Activated gamma-delta T cell treated with Interleukin-2 at 50 U/mL for 16 hours (primary cell): Measurements from ENCODE around the gene OXER1.

ENCODE experiments used
- DNase-seq: peaks from one replicate; pipeline ENCODE4 v3.0.0-alpha.2; 2020

Gene OXER1

GRCh38 chr2:42793334-42794270 is 29.7 kb upstream of the OXER1 start:
- no peak for DNase-seq

DNA sequence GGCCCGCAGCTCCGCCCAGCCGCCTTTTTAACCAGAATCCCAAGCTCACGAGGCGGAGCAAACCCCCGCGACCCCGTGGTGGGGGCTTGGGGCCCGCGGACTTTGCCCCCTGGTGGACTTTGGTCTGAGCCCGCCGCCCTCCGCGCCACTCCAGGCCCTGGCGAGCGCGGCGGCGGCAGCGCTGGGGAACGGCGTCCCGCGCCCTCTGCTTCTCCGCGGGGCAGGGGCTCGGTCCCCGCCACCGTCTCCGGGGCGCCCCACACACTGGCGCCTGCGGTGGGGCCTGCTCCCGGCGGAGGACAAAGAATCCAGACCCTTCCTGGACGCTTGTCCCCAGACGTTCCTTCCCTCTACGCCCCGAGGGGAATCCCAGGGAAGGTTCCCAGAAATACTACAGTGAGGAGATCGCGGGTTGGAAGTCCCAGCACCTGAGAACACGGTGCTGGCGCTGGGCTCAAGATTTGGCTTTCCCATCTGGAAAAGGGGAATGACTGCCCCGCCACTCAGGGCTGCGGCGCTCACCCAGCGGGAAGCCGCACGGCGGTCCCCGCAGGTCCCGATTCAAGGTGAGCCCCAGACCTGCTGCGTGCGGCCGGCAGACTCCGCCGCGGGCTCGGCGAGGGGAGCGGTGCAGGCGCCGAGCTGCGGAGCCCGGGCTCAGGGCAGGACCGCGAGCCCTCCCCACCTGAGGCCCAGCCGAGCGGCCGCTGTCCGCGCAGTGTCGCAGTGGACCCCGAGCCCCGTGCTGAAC is 28.8 kb upstream of the OXER1 start, which contains the start of gene HAAO:
TSS of gene HAAO (minus strand) at position 1 of the 751 bp plus-strand sequence. CDS start 47 bp downstream, outside the sequence.
- DNase-seq = no peak

- no peak for DNase-seq
Observed at GRCh38 chr2:42792087-42792582, 28.2 kb upstream of the OXER1 start.

DNA sequence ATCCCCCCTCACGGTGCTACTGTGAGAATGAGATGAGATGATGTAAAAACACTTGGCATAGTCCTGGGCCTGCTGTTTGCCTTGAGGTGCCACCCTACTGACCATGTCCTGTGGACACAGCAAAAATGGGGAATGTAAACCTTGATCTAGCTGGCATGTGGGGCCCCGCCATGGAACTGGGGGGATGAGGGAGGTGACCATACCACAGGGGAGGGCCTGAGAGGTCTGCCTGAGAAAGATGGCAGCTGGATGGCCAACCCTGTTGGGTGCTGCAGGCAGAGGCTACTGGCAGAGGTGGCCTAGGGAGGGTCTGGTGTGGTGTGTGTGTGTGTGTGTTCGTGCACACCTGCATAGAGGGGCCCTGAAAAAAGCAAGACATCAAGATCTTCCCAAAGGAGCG is 27.7 kb upstream of the OXER1 start:
- DNase-seq = no peak

- DNase-seq = no peak
Observed at GRCh38 chr2:42789751-42790150, 25.8 kb upstream of the OXER1 start.

- DNase-seq = no peak
Observed at GRCh38 chr2:42788882-42789281, 24.9 kb upstream of the OXER1 start.

DNA sequence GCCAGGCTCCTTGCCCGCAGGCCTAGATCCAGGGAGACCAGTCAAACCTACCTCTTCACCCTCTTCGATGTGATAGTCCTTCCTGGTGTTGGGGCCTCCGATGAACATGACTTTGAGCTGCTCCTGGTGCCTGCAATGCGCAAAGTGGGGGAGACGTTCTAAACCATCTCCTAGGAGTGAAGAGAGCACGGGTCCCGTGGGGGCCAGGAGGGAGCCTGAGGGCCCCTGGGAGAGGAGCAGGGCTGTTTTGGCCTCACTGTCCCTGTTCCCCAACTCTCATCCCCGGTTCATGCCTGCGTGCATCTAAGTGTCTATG is 24.5 kb upstream of the OXER1 start:
- DNase-seq = no peak

DNA sequence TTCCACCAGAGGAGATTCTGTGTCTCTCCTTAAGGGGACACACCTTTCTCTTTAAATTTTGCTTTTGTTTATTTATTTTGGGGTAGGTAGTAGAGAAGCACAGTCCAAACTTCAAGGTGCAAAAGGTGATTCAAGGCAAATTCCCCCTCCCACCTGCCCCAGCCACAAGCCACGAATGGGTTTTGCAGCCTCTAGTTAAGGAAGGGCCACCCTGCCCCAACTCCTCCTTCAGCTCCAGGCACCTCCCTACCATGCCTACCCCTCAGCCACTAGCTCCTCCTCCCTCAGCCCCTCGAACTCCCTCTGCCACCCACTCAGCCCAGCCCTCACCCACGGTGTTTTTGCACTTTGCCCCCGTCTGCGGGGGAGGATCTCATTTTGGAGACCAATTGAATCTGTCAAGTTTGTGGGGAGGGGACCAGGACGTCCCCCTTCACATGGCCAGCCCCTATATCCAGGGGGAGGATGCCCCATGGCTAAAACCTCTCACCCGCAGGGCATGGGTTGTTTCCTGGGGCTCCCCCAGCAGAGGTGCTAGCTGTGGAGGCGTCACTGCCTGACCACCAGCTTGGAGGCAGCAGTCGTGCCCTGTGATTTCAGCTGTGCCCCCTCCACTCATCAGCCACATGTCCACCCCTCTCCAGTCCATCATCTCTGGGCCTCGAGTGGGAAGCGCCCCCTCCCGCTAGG is 24.0 kb upstream of the OXER1 start:
- no peak for DNase-seq

DNA sequence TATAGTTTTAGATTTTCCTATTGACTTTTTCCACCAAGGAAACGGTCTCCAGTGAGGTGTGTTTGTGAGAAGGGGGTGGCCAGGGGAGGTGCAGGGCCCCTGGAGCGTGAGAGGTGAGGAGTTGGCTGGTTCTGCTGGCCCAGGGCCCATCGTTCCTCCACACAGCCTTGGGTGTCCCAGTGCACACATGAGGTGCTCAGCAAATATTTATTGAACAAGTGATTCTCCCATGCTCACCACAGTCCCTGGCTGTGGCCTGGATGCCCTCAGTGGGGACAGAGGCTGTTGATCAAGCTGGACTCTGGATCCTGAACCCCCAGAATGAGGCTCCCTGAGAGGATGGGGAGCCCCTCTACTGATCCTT is 23.5 kb upstream of the OXER1 start:
- no peak for DNase-seq

DNA sequence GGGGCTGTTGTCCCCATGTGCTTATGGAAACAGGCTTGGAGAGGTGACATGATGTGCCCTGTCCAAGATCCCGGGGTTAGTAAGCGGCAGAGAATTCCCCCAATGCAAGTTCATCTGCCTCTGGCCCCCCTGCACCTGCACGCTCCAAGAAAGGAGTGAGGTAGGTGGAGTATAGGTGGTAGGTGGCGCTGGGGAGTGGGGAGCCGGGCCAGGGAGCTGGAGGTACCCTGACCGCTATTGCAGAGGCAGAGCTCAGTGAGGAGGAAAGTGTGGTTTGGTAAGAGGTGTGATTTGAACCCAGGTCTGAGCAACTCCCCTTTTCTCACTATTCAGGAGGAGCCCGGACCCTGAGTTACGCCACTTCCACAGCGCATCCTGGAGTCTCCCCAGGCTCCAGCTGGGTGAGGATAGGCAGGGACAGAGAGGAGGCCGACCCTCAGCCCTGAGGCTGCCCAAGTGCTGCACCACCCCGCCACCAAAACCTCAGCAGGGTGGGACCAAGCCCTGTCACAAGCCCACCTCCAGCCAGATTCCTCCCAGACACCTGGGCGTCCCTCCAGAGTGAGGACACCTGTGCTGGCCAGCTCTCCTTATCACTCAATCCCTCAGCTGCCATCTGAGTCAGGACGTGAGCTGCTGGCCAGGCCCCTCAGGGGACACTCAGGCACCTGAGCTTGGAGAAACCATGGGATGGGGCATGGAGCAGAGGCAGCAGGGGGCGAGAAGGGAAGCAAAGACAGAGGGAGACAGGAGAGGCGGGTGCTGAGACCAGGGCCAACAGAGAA is 22.8 kb upstream of the OXER1 start:
- DNase-seq = no peak

GRCh38 chr2:42784204-42784880 is 20.4 kb upstream of the OXER1 start:
- no peak for DNase-seq

GRCh38 chr2:42783511-42783910 is 19.6 kb upstream of the OXER1 start:
- DNase-seq = no peak

DNA sequence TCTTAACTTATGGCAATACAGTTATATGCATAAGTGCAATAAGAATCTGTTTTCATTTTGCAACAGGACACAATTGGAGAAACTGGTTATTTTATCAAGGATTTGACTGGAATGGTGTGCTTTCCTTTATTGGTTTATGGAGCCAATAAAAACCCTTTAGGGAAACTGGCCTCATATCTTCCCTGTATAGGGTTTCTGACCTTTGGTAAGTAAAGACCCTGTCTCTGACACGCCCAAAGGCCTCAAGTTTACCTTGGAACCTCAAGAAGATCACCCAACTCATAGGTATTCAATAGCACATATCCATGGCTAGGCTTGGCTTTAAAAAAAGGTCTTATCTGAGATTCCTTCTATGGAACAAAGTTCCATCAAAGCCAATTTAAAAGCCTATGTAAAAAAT is 17.2 kb upstream of the OXER1 start:
- DNase-seq = no peak

DNA sequence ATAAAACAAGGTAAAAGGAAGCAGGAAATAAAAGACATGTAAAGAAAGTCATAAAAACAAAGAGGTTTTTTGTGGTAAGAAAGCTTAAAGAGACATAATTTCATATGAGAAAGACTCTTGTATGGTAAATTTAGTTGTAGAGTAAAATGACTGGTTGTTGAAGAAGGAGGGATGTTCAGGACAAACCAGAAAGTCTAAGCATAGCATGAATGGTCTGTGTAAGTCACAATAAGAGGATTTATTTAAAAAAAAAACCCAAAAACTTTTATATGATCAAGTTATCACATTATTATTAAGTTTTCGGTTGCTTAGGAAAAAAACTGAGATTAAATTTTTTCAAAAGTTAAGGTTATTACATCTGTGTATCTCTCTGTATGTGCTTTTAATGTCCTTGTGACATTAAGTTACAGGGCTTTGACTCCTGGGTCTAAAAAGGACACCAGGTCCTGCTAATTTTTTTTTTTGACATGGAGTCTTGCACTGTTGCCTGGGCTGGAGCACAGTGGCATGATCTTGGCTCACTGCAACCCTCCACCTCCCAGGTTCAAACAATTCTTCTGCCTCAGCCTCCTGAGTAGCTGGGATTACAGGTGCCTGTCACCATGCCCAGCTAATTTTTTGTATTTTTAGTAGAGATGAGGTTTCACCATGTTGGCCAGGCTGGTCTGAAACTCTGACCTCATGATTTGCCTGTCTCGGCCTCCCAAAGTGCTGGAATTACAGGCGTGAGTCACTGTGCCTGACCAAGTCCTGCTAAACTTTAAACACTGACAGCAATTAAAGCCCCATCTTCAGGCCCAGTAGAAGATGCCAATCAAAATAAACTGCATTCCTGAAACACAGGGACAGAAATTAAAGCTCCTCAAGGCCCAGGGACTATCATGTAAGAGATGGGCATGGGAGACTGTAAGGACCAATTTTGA is 14.2 kb upstream of the OXER1 start:
- no peak for DNase-seq

DNA sequence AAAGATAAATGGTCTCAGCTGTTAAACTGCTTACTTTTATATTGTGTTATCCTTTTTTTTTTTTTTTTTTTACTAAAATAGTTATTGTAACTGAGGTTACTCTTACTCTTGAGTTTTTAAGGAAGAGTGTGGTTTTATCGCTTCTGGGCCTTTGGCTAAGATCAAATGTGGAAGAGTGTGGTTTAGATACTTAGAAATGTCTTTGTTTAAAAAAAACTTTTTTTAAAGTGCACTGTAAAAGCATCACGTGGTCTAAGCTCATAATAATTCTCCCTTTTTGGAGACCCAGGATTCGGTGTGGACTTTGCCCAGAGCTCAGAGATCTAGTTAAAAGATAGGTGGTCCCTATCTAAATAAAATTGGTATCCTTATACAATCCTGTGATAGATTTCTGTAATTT is 11.9 kb upstream of the OXER1 start:
- DNase-seq = no peak

GRCh38 chr2:42775186-42775585 is 11.3 kb upstream of the OXER1 start:
- DNase-seq = no peak

DNA sequence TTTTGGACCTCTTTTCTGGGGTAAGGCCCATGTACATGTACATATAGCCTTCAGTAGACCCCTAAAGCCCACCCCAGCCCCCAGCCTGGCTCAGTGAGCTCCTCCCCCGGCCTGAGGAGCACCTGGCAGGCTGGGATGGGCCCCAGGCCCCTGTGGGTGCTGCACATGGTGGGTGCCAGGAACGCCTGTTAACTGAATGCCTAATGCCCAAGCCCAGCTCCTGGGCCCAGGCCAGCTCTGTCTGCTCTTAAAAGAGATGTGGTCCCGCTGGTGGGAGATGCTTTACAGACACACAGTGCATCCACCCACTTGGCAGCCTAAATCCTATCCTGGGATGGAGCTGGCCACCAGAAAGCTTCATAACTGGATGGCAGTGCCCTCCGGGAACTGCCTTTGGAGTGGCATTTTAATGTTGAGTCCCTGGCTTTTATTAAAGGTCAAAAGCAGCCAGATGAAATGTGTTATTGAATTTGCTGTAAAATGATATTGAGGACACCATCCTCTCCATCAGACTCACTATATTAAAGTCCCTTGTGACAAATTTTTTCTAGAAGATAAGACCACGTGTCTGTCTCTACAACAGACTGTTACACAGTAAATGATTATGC is 7.7 kb upstream of the OXER1 start:
- DNase-seq = no peak

GRCh38 chr2:42770288-42771131 is 6.6 kb upstream of the OXER1 start:
- no peak for DNase-seq

GRCh38 chr2:42769583-42770287 is 5.8 kb upstream of the OXER1 start:
- no peak for DNase-seq
